ENCODE data around the gene TEKT5. TPM values are rescaled to one million over a fixed set of nuclear protein-coding genes. Genes with fewer than 3 reads are reported as not detected.
"Not testable (repeated sequence)": the region's sequence is repeated elsewhere in the genome, so short reads cannot be mapped to it uniquely, and the experiment has no call there.

The TEKT5 gene
- total RNA-seq, 2 donors from 2014 or later: not detected

DNA sequence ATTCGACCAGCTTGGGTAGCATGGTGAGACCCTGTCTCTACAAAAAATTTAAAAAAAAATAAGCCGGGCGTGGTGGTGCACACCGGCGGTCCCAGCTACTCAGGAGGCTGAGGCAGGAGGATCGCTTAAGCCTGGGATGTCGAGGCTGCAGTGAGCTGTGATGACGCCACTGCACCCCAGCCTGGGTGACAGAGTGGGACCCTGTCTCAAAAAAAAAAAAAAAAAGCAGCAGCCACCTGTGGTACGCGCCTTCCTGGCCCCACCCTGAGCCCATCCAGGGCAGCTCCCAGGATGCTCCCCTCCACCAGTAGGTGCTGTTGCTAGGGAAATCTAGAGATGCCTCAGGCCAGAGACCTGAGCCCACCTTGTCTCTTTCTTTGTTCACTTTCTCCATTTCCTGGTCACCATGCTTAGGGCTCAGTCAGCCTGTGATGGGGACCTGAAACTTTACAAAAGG, 47.4 kb downstream of the TEKT5 start:
- Mint-ChIP-seq H3K36me3 (ENCODE audit: low read depth) (no peaks in the 10 kb centered on the region), H3K4me3 (no peak overlapping the region)

DNA sequence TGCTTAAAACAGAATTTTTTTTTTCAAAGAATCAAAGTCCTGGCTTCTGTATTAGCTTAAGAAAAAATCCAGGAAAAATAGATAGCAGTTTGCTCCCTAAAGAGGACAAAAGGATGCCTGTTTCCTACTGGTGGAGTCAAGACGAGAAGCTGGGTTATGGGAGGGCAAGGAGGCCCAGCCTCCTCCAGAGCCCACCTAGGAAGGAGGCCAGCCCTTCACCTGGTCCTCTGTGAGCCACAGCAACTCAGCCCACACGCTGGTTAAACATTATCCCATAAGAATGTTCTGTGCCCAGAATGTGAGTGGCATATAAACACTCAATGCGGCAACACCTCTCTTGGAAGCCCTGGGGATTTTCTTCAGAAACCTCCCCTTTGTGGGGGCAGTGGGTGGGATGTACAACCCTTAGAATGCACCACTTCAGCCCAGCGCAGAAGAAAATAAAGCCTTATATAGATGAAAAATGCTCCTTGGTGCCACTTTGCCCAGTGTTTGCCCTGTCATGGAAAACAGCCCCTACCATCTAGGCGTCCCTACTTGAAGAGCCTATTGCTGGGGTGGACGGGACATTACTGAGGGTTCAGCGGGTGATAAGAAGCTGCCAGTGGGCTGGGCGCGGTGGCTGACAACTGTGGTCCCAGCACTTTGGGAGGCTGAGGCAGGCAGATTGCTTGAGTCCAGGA, 48.0 kb downstream of the TEKT5 start:
- ATAC-seq (no peak), DNase-seq (no peak)
- no peaks in the 10 kb centered on the region for H3K9me3 ChIP-seq (ENCODE audit: control insufficient read depth, low read length, poor library complexity, severe bottlenecking)
- Mint-ChIP-seq H3K4me1 (no peaks in the 10 kb centered on the region), H3K27ac (no peak overlapping the region), H3K36me3 (ENCODE audit: low read depth) (no peaks in the 10 kb centered on the region), H3K4me3 (no peak overlapping the region), H3K27me3 (peaks cover 12% of the 10 kb centered on the region)

More for the DNA sequence above, 47.4 kb downstream of the TEKT5 start:
- no peaks in the 10 kb centered on the region for H3K9me3 ChIP-seq (ENCODE audit: control insufficient read depth, low read length, poor library complexity, severe bottlenecking)
- no peak for ATAC-seq
- Mint-ChIP-seq H3K27me3 (peaks cover 7% of the 10 kb centered on the region), H3K4me1 (no peaks in the 10 kb centered on the region), H3K27ac (no peak overlapping the region)
- no peak for DNase-seq

DNA sequence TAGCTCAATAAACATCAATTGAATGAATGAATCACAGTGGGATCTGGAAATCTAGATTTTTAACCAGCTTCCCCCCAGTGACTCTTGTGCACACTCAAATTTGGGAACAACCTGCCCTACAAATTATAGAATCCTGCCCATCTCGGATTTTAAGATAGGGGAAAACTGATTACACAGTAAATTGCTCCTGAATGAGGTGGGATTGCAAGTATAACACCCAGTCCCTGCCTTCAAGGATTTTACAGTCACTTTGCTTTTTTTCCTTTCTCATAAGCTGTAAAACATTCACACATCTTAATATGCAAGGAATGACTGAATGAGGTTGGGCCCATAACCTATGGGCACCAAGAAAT, 48.5 kb downstream of the TEKT5 start:
- H3K27ac Mint-ChIP-seq: no peak overlapping the region
- no peaks in the 10 kb centered on the region for H3K36me3 Mint-ChIP-seq (ENCODE audit: low read depth)
- DNase-seq: no peak
- no peak for ATAC-seq
- no peak overlapping the region for H3K4me3 Mint-ChIP-seq
- H3K27me3 Mint-ChIP-seq: peaks cover 17% of the 10 kb centered on the region
- no peaks in the 10 kb centered on the region for H3K9me3 ChIP-seq (ENCODE audit: control insufficient read depth, low read length, poor library complexity, severe bottlenecking)
- no peaks in the 10 kb centered on the region for H3K4me1 Mint-ChIP-seq

DNA sequence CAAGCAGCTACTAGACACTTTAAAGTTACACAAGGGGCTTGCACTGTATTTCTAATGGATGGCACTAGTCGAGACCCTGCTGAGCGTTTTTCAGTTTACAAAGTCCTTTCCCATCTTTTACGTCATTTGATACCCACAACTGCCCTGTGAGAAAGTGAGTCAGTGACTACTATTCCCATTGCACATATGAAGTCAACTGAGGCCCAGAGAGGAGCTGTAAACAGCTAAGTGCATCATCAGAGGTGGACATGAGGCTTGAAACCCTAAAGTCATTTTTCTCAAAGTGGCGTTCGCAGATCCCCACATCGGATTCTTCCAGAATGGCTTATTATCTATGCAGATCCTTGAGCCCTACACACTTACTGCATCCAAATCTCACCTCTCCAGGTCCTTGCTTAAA, 50.6 kb downstream of the TEKT5 start:
- Mint-ChIP-seq H3K4me3 (no peak overlapping the region), H3K4me1 (no peaks in the 10 kb centered on the region), H3K36me3 (ENCODE audit: low read depth) (no peaks in the 10 kb centered on the region), H3K27me3 (peaks cover 17% of the 10 kb centered on the region), H3K27ac (no peak overlapping the region)
- DNase-seq (no peak), ATAC-seq (no peak)
- no peaks in the 10 kb centered on the region for H3K9me3 ChIP-seq (ENCODE audit: control insufficient read depth, low read length, poor library complexity, severe bottlenecking)

DNA sequence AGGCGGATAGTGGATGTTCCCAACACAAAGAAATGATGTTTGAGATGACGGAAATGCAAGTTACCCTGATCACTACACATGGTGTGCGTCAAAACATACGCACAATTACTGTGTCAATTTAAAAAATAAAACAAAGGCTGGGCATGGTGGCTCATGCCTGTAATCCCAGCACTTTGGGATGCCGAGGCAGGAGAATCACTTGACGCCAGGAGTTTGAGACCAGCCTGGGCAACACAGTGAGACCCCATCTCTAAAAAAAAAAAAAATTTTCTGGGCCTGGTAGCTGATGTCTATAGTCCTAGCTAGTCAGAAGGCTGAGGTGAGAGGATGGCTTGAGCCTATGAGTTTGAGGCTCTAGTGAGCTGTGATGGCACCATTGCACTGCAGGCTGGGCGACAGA, 51.8 kb downstream of the TEKT5 start:
- H3K27me3 Mint-ChIP-seq: peaks cover 17% of the 10 kb centered on the region
- H3K4me1 Mint-ChIP-seq: no peaks in the 10 kb centered on the region
- H3K36me3 Mint-ChIP-seq (ENCODE audit: low read depth): no peaks in the 10 kb centered on the region
- no peak overlapping the region for H3K27ac Mint-ChIP-seq
- no peak for ATAC-seq
- no peaks in the 10 kb centered on the region for H3K9me3 ChIP-seq (ENCODE audit: control insufficient read depth, low read length, poor library complexity, severe bottlenecking)
- no peak for DNase-seq
- H3K4me3 Mint-ChIP-seq: no peak overlapping the region

DNA sequence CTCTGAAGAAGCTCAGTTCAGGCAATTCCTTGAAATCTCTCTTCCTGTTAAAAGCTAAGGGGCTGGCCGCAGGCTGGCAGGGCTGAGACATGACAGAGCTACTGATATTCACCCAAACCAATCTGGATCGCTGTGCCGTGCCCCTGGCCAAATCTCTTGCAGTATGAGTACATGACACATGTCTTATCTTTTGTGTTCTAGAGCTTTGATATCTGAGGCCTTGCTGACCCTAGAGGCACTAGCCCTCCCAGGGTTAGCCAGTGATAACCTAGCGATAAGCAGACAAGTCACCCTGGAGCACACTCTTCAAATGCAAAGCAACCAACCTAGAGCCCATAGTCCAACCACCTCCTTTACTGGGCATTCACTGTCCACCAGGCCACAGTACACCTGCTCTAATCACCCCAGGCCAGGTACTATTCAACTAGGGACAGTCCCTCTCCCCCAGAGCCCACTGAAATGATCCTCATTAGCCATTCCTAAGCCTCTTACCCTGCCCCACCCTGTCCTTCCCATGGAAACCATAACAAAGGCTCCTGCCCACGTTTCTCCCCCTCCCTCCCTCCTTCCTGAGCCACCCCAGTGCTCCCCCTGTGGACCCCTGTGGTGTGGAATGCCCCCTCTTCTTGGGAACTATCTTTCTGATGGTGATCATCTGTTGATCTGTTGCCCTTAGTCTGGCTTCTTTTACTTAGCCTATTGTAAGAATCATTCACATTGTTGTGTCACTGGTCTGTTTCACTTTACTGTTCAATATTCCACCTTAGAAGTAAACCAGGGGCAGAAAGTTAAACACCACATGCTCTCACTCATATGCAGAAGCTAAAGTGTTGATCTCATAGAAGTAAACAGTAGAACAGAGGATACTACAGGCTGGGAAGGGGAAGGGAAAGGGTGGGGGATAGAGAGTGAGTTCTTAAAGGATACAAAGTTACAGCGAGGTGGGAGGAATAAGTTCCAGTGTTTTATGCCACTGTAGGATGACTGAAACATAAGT, 52.5 kb downstream of the TEKT5 start:
- Mint-ChIP-seq H3K4me3 (no peak overlapping the region), H3K36me3 (ENCODE audit: low read depth) (no peaks in the 10 kb centered on the region), H3K27ac (no peak overlapping the region), H3K27me3 (peaks cover 17% of the 10 kb centered on the region), H3K4me1 (no peaks in the 10 kb centered on the region)
- no peaks in the 10 kb centered on the region for H3K9me3 ChIP-seq (ENCODE audit: control insufficient read depth, low read length, poor library complexity, severe bottlenecking)
- DNase-seq (no peak), ATAC-seq (no peak)

DNA sequence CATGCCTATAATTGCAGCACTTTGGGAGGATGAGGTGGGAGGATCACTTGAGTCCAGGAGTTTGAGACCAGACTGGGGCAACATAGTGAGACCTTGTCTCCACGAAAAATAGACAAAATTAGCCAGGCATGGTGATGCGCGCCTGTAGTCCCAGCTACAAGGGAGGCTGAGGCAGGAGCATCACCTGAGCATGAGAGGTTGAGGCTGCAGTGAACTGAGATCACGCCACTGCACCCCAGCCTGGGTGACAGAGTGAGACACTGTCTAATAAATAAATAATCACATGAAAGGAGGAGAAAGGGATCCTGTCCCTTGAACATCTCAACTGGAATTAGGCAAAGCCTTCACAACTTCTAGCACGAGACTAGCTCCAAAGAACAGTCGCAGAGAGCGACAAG, 53.2 kb downstream of the TEKT5 start:
- H3K9me3 ChIP-seq (ENCODE audit: control insufficient read depth, low read length, poor library complexity, severe bottlenecking): no peaks in the 10 kb centered on the region
- H3K36me3 Mint-ChIP-seq (ENCODE audit: low read depth): no peaks in the 10 kb centered on the region
- DNase-seq (no peak), ATAC-seq (no peak)
- no peak overlapping the region for H3K4me3 Mint-ChIP-seq
- H3K4me1 Mint-ChIP-seq: no peaks in the 10 kb centered on the region
- no peak overlapping the region for H3K27ac Mint-ChIP-seq
- H3K27me3 Mint-ChIP-seq: peaks cover 17% of the 10 kb centered on the region

DNA sequence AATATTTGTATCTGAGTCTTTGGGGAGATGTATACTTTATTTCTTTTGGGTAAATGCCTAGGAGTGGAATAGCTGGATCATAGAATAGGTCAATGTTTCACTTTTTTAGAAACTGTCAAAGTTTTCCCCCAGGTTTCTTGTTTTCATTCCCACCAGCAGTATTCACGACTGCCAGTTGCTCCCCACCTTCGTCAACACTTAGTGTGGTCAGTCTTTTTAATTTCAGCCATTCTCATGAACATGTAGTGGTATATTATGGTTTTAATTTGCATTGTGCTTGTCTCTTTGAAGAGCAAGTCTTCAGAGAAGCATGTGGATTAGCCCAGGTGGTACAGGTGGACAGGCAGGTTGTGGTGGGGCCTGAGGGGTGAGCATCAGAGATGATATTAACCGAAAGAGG, 53.8 kb downstream of the TEKT5 start:
- no peaks in the 10 kb centered on the region for H3K4me1 Mint-ChIP-seq
- H3K36me3 Mint-ChIP-seq (ENCODE audit: low read depth): no peaks in the 10 kb centered on the region
- H3K4me3 Mint-ChIP-seq: no peak overlapping the region
- H3K27ac Mint-ChIP-seq: no peak overlapping the region
- DNase-seq (no peak), ATAC-seq (no peak)
- no peaks in the 10 kb centered on the region for H3K9me3 ChIP-seq (ENCODE audit: control insufficient read depth, low read length, poor library complexity, severe bottlenecking)
- peaks cover 17% of the 10 kb centered on the region for H3K27me3 Mint-ChIP-seq

DNA sequence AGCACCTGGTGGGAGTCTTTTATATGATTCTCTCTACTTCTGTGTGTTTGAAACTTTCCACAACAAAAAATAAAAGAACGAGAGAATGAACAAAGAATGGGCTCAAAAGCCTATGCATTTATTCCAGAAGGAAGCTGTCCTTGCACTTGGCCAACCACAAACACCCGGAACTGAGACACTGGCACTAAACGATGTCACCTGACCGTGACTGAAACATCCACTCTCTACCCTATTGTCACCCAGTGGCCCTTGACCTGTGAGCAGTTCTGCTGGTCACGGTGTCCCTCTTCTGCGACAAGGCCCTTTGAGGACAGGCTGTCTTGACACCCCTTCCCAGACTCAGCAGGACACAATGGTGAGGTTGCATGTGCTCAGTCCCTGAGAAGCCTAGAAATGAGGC, 56.6 kb downstream of the TEKT5 start:
- Mint-ChIP-seq H3K27me3 (peaks cover 20% of the 10 kb centered on the region), H3K4me3 (no peak overlapping the region), H3K36me3 (ENCODE audit: low read depth) (no peaks in the 10 kb centered on the region), H3K4me1 (no peaks in the 10 kb centered on the region), H3K27ac (no peak overlapping the region)
- no peaks in the 10 kb centered on the region for H3K9me3 ChIP-seq (ENCODE audit: control insufficient read depth, low read length, poor library complexity, severe bottlenecking)
- ATAC-seq (no peak), DNase-seq (no peak)

DNA sequence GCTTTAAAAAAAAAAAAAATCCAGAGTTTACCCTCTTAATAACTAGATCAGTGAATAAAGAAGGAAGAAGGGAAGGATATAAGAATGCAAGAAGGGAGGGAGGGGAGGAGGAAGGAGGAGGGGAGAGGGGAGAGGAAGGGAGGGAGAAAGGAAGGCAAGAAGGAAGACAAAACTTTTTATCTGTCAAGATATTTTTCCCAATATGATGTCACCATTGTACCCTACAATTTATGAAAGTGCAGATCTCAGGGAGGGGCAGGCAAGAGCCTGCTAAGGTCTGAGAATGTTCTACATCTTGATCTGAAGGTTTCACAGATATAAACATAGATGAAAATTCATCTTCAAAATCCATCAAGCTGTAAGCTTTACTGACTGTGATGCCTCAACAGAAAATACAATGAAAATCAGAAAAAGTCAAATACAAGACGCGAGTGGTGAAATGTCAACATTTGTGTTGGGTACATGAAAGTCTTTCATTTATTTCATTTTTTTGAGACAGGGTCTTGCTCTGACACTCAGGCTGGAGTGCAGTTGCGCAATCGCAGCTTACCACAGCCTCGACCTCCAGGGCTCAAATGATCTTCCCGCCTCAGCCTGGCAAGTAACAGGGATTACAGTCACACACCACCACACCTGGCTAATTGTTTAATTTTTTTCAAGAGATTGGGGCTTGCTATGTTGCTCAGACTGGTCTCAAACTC, 57.2 kb downstream of the TEKT5 start:
- H3K4me1 Mint-ChIP-seq: no peaks in the 10 kb centered on the region
- no peak for DNase-seq
- H3K36me3 Mint-ChIP-seq (ENCODE audit: low read depth): no peaks in the 10 kb centered on the region
- H3K27me3 Mint-ChIP-seq: peaks cover 20% of the 10 kb centered on the region
- no peaks in the 10 kb centered on the region for H3K9me3 ChIP-seq (ENCODE audit: control insufficient read depth, low read length, poor library complexity, severe bottlenecking)
- no peak for ATAC-seq
- no peak overlapping the region for H3K4me3 Mint-ChIP-seq
- H3K27ac Mint-ChIP-seq: no peak overlapping the region

DNA sequence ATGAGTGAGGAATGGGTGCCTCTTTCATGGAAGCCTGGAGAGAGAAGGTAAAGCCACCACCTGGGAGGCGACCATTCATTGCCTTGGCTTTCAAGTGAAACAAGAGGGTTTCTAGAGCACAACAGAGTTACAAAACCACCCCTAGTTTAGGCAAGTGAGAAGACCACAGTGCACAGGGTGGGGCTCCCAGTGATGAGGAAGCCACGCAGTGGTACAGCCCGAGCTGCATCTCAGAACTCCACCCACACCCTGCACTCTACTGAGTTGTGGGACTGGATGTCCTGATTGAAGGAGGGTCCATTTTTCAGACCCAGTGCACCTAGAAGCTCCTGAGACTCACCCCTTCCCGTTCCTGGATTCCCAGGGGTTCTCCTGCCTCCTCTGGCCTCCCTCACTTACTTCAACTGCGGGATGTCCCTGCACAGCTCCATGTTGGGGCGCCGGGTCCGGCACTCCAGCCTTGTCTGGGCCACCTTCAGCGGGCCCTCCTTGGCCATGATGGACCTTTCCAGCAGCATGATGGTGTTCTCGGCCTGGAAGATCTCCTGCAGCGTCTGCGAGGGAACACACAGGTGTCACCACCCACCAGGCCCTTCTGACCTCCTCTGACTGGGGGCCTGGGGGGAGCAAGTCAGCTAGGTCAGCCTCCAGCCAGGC, 59.2 kb downstream of the TEKT5 start:
- Mint-ChIP-seq H3K36me3 (ENCODE audit: low read depth) (no peaks in the 10 kb centered on the region), H3K4me3 (no peak overlapping the region), H3K27me3 (peaks cover 9% of the 10 kb centered on the region), H3K27ac (no peak overlapping the region), H3K4me1 (no peaks in the 10 kb centered on the region)
- H3K9me3 ChIP-seq (ENCODE audit: control insufficient read depth, low read length, poor library complexity, severe bottlenecking): no peaks in the 10 kb centered on the region
- DNase-seq: no peak
- no peak for ATAC-seq

DNA sequence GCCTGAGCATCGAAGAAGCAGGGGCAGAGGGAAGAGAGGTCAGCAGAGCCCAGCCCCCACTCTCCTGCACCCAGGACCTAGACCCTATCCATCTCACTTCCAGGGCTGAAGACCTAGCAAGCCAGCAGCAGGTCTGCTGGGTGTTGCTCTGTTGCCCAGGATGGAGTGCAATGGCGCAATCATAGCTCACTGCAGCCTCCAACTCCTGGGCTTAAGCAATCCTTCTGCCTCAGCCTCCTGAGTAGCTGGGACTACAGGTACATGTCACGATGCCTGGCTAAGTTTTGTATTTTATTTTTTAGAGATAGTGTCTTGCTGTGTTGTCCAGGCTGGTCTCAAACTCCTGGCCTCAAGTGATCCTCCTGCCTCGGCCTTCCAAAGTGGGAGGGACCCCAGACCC, 61.3 kb downstream of the TEKT5 start:
- not testable (repeated sequence) for H3K9me3 ChIP-seq (ENCODE audit: control insufficient read depth, low read length, poor library complexity, severe bottlenecking); H3K27me3 Mint-ChIP-seq; ATAC-seq; H3K27ac Mint-ChIP-seq; H3K36me3 Mint-ChIP-seq (ENCODE audit: low read depth); DNase-seq; H3K4me1 Mint-ChIP-seq; H3K4me3 Mint-ChIP-seq

DNA sequence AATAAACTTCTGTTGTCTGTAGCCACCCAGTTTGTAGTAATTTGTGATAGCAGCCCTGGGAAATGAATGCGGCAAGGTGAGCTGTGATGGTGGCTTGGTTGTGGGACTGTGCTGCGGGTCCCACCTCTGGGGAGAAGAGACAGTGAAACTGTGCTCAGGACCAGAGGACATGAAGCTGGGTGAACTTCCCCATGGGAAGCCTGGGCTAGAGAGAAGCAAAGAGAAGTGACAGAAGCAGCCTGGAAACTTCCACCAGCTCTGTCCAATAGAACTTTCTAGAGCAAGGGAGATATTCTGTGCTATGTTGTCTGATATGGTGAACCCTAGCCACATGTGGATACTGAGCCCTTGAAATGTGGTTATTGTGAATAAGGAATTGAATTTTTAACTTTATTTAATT, 62.8 kb downstream of the TEKT5 start:
- H3K9me3 ChIP-seq (ENCODE audit: control insufficient read depth, low read length, poor library complexity, severe bottlenecking): no peaks in the 10 kb centered on the region
- ATAC-seq: no peak
- Mint-ChIP-seq H3K4me3 (no peak overlapping the region), H3K4me1 (no peaks in the 10 kb centered on the region), H3K27ac (no peak overlapping the region), H3K36me3 (ENCODE audit: low read depth) (no peaks in the 10 kb centered on the region), H3K27me3 (peaks cover 14% of the 10 kb centered on the region)
- DNase-seq: no peak

Data from T-helper 17 cell (primary cell).